Activated CD8-positive, alpha-beta memory T cell treated with anti-CD3 and anti-CD28 coated beads, Interleukin-2, amount 50 U/mL, for 1 hour (primary cell): ENCODE data around the gene MATK.

Source experiments
- DNase-seq: peaks from one replicate; pipeline ENCODE4 v3.0.0-alpha.2; 2020; ENCODE audit errors: extremely low read depth

Gene MATK

GRCh38 chr19:3790941-3791340 is 4.8 kb upstream of the MATK start:
- DNase-seq = no peak

- DNase-seq = no peak
Measured at GRCh38 chr19:3790209-3790734, 4.1 kb upstream of the MATK start.

- no peak for DNase-seq
Measured at GRCh38 chr19:3788996-3789778, 3.0 kb upstream of the MATK start.

GRCh38 chr19:3785451-3785937 is 687 bp downstream of the MATK start:
- no peak for DNase-seq

GRCh38 chr19:3784607-3785450 is 1.4 kb downstream of the MATK start:
- DNase-seq = no peak

- no peak for DNase-seq
Measured at GRCh38 chr19:3783660-3784584, 2.3 kb downstream of the MATK start.

- no peak for DNase-seq
Measured at GRCh38 chr19:3782903-3783302, 3.3 kb downstream of the MATK start.

- no peak for DNase-seq
Measured at GRCh38 chr19:3782330-3782729, 3.9 kb downstream of the MATK start.

GRCh38 chr19:3781603-3782002 is 4.6 kb downstream of the MATK start:
- no peak for DNase-seq

GRCh38 chr19:3780786-3781304 is 5.3 kb downstream of the MATK start:
- no peak for DNase-seq

- DNase-seq = no peak
Measured at GRCh38 chr19:3778899-3779723, 7.1 kb downstream of the MATK start.

- no peak for DNase-seq
Measured at GRCh38 chr19:3778104-3778867, 7.9 kb downstream of the MATK start.

GRCh38 chr19:3776479-3777040 is 9.6 kb downstream of the MATK start:
- no peak for DNase-seq

GRCh38 chr19:3775831-3776230 is 10.3 kb downstream of the MATK start:
- no peak for DNase-seq

- no peak for DNase-seq
Measured at GRCh38 chr19:3775374-3775711, 10.8 kb downstream of the MATK start.

- DNase-seq = no peak
Measured at GRCh38 chr19:3774621-3775373, 11.4 kb downstream of the MATK start.

GRCh38 chr19:3773814-3774515 is 12.2 kb downstream of the MATK start:
- DNase-seq = no peak

GRCh38 chr19:3771906-3772455 is 14.2 kb downstream of the MATK start, which contains the start of gene RAX2:
Gene RAX2 (minus strand): TSS chr19:3772228. CDS start chr19:3771742, 486 bp downstream.
- DNase-seq = no peak
